ENCODE data around the gene ZFYVE28. TPM values are rescaled to one million over a fixed set of nuclear protein-coding genes. Genes with fewer than 3 reads are reported as not detected.

The ZFYVE28 gene
- total RNA-seq, 1 donor from 2014 or later = 6.7 TPM

DNA sequence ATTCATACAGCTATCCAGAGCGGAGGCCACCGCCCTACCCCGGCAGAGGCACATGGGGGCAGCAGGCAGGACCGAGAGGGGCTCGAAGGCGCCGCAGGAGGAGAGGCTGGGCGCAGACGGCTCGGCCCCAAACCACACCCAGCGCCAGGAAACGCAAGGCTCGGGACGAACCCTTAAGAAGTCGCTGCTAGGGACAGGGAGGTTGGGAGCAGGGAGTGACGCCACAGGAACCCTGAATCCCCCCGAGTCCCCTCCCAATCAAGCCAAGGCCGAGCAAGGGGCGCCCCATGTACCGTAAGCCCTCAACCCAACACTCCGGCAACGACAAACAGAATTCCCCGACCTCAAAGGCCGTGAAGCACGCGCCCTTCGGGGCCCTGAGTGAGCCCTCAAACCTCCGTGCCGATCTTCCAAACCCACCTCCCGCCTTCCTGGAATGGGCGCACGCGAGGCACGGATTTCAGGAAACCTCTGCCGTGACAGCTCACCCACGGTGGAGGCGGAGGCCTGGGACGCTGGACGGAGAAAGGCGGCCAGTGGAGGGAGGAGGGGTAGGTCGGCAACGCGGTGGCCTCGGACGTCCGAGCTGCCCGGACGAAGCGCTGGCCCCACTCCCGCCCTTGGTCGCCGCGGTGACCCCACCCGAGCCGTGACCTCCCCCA is 1.8 kb downstream of the ZFYVE28 start:
- intact Hi-C loops (cut with DNase I) = loop anchor here (10.0 kb wide), 1 partner anchor 152 kb away; the partner anchor contains the start of gene MXD4
- DNase-seq = peak; percentile 44
- ATAC-seq (ENCODE audit: poor library complexity) = no peak

DNA sequence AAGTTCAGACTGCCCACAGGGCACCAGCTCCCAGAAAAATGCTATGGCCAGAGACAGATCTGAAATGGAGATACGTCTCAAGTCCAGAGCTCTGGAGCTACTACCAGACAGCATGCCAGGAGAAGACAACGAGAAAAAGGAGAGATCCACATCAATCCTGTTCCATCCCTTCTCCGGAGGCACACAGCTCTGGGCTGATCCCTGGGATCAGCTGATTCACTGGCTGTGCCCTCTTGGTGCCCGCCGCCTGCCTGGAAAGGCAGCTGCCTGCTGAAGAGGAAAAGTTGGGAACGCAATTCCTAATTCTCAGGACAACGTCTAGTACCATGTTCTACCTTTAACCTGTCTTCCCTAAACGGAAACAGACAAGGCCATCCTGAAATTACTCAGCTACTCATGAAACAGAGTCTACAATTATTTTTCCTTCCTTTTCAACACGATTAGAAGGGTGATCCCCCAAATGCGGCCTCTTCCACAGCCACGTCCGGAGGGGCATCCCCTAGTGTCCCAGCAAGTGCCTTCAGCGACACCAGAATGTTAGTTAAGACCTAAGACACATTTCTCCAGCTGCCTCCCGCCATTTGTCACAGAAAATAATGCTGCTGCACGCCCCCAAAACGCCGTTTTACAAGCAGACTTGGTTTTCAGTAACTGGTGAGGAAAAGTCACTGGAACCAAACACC is 2.4 kb downstream of the ZFYVE28 start:
- intact Hi-C loops (cut with DNase I) = loop anchor here (10.0 kb wide), 1 partner anchor 151 kb away; the partner anchor contains the start of gene MXD4
- ATAC-seq (ENCODE audit: poor library complexity) (no peak), DNase-seq (no peak)

DNA sequence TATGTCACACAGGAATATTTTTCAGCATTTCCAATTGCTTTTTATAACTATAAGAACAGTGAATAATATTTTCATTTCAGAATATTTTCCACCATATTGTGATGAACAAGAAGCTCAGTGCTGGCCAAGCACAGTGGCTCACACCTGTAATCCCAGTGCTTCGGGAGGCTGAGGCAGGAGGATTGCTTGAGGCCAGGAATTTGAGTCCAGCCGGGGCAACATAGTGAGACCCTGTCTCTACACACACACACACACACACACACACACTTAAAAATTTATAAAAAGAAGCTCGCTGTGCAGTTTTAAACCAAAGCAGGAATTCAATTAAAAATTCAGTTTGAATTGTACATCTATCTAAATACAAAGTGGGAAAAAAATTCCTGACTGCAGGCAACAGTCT is 3.2 kb downstream of the ZFYVE28 start:
- intact Hi-C loops (cut with DNase I) = loop anchor here (10.0 kb wide), 1 partner anchor 150 kb away; the partner anchor contains the start of gene MXD4
- DNase-seq = no peak
- no peak for ATAC-seq (ENCODE audit: poor library complexity)

DNA sequence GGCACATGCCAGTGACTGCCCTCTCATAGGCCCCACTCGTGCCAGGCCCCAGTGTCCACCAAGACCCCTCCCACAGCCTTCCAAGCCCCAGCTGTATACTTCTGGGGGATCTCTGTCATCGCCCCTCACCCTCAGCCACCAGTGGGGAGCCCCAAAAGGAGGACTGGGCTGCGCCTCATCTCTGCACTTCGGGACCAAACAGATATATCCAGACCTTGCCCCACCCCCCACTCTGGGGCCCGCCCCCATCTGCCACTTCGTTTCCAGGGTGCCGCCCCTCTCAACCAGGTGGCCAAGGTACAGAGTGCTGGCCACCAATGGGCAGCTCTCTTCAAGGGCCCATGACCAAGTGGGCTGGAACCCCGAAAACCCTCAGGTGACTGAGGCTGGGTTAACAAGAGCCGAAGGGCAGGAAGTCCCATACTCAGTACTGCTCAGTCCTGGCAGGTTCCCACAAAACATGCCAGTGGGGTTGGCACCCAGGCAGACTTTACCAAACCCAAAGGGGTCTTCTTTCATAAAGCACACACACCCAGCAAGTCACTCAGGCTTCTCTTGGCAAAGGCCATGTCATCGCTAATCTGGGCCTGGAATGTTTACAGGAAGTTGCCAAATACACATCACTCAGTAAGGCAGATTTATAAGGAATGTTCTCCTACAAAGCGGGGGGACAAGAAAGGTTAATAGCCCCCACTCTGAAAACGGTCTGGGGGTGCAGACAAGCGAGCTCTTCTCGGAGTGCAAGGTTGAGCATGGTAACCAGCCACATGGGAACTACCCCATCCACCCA is 4.4 kb downstream of the ZFYVE28 start:
- intact Hi-C loops (cut with DNase I) = loop anchor here (10.0 kb wide), 1 partner anchor 149 kb away; the partner anchor contains the start of gene MXD4
- DNase-seq = no peak

DNA sequence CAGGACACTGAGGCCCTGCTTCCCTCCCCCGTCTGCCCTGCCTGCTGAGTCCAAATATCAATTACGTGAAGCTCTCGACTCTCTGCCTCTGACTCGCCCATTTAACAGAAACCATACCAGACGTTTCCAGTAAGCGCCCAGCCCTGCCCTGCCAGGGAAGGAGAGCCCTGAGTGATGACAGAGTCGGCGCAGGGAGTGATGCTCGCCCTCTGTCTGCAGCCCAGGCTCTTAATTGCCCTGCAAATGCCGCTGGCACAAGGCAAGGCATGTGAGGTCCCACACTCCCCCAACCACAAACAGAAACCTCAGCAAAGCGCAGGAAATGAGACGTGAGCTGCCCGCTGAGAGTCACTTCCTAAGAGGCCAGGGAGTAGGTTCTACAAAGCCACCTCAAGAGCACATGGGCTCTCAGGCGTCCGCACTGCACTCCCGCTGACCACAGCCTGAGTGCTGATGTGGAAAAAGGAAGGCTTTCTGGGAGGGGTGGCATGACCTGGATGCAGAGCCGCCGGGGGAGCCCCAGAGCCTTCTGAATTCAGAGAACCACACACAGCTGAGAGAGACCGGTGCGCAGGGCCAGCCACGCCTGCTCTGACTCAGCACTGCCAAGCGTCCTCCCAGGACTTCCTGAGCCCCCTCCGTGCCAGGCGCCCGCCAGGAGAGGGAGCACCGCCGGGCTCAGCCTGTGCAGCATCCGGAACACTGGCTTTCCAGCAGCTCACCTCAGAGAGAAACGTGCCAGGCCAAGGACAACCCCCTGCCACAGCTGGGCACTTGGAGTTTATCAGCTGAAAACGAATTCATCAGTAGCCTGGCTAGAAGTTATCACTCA is 5.3 kb downstream of the ZFYVE28 start:
- intact Hi-C loops (cut with DNase I) = loop anchor here (10.0 kb wide), 1 partner anchor 148 kb away; the partner anchor contains the start of gene MXD4
- DNase-seq (peak; percentile 87), ATAC-seq (ENCODE audit: poor library complexity) (peak; percentile 91)

More for the DNA sequence above, 4.4 kb downstream of the ZFYVE28 start:
- ATAC-seq (ENCODE audit: poor library complexity) = no peak

DNA sequence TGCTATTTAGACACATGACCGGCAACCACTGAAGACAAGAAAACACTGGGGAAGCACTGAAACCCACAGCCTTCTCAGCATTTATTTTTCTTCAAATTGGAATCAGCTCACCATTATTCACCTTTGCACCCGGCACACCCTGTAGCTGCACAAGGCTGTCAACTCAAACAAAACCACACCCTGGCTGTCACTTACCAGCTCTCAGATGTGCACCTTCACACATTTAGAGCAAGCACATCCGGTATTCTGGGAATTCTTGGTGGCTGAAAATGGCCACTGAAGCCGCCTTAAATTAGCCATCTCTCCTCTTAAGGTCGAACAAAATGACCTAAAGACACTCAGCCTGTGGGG is 5.9 kb downstream of the ZFYVE28 start:
- intact Hi-C loops (cut with DNase I) = loop anchor here (10.0 kb wide), 1 partner anchor 148 kb away; the partner anchor contains the start of gene MXD4
- DNase-seq = no peak
- peak; percentile 2 for ATAC-seq (ENCODE audit: poor library complexity)

DNA sequence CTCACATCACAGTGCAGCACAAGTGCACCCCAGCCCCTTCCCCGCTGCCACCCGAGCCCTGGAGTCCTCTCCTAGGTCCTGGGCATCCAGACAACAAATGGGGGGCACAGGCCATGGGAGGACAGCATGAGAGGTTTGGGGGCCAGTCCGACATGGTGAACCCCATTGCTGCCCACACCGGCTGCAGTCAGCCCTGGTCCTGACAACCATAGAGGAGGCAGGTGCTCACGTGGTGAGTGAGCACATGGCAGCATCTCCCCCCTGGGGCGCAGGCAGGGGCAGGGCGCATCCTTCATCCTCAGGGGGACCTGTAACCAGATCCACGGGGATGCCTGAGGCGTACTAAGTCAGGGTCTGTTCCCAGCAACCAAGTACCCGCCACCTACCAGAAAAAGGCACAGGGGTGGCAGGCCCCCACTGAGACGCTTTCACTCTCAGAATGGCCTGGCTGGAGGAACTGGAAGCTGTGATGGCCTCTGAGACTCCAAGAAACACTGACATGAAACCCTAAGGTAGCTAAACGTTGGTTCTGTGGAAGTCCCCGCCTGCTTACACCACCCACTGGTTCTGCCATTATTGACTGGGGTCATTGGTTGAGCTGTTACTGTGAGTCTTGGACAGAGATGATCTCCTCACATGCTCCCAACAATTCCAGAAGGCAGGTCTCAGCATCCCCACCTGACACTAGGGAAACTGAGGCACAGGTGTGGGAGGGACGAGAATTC is 6.5 kb downstream of the ZFYVE28 start:
- intact Hi-C loops (cut with DNase I) = loop anchor here (10.0 kb wide), 1 partner anchor 147 kb away; the partner anchor contains the start of gene MXD4
- ATAC-seq (ENCODE audit: poor library complexity) (no peak), DNase-seq (no peak)

DNA sequence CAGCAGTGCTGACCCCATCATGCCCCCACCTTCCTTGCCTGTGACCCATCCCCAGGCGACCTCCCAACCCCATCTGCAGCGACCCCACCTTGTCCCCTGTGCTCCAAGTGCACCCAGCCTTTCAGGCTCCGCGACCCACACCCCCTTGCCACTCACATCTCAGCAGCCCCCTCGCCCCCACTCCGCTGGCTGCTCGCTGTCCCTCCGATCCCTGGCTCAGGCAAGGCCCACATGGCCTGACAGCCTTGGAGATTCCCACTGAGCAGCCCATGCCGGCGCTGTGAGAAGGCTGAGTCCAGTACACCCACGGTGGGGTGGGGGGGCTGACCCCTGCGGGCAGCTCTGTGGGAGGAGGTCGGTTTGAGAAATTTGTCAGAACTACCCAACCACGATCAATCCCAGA is 9.1 kb downstream of the ZFYVE28 start:
- no peak for ATAC-seq (ENCODE audit: poor library complexity)
- DNase-seq = no peak
- intact Hi-C loops (cut with DNase I) = no loop called here

DNA sequence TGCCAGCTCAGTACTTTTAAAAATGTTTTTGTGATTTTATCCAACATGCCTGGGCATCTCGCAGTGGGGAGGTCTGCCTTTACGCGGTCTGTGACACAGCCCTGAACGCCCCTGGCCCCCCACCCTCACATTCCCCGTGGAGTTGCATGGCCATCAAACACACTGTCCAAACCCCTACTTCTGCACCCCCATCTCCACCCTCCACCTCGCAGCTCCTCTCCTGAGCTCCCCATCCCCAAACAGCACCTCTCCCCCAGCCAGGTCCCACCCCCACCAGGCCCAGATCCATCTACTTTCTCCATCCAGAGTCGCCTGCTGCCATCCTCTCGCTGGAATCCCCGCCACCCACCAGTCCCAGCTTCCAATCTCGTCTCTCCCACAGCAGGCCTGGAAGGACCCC is 9.5 kb downstream of the ZFYVE28 start:
- no peak for ATAC-seq (ENCODE audit: poor library complexity)
- intact Hi-C loops (cut with DNase I) = no loop called here
- no peak for DNase-seq

DNA sequence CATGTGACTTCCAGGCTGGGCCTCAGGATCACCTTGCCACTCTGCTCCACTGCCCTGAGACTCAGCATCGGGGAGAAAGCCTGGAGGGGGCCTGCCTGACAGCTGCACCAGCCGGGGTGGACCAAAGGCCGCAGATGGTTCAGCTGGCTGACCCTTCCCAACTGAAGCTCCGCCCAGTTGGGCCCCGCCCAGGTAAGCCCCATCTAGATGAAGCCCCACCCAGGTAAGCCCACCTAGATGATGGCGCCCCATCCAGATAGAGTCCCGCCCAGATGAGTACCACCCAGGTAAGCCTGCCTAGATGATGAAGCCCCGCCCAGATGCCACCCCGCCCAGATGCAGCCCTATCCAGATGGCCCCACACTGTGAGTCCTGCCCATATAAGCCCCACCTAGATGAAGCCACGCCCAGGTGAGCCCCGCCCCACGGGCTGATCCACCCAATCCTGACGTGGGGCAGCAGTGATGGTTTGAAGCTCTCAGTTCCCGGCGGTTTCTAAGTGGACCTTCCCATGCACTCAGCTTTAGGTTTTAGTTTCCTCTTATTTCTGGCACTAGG is 10.0 kb downstream of the ZFYVE28 start:
- no peak for DNase-seq
- intact Hi-C loops (cut with DNase I) = no loop called here

DNA sequence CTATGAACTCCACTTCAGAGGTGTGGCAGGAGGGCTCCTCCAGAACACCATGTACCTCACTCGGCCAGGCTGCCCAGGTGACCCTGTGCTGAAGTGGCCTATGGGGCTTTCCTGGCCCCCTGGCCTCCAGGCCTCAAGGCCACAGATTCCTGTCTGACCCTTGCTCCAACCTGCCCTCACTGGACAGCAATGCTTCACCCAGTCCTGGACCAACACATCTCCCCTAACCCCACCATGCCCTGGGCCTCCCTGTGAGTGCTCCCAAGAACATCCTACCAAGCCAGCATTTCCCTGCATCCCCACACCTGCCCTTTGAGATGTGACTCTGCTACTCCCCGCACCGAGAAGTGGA is 10.5 kb downstream of the ZFYVE28 start:
- intact Hi-C loops (cut with DNase I) = no loop called here
- ATAC-seq (ENCODE audit: poor library complexity) = no peak
- no peak for DNase-seq

More for the DNA sequence above, 10.0 kb downstream of the ZFYVE28 start:
- ATAC-seq (ENCODE audit: poor library complexity) = no peak

DNA sequence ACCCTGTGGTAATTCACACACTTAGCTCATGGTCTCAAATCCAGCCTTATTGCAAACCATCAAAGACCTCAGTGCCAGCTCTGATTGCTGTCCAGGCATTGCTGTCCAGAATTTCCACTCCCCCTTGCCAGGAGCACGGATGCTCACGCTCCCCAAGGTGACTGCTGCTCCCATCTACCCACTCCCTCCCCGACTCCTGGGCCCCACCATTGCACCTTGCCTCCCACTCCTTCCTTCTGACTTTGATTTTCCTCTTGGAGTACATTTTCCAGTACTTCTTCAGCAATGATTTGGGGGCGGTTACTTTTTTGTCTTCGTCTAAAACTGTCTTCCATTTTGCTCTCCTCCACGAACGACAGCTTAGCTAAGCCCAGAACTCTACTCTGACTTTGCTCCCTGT is 11.5 kb downstream of the ZFYVE28 start:
- no peak for ATAC-seq (ENCODE audit: poor library complexity)
- DNase-seq = no peak
- intact Hi-C loops (cut with DNase I) = no loop called here

DNA sequence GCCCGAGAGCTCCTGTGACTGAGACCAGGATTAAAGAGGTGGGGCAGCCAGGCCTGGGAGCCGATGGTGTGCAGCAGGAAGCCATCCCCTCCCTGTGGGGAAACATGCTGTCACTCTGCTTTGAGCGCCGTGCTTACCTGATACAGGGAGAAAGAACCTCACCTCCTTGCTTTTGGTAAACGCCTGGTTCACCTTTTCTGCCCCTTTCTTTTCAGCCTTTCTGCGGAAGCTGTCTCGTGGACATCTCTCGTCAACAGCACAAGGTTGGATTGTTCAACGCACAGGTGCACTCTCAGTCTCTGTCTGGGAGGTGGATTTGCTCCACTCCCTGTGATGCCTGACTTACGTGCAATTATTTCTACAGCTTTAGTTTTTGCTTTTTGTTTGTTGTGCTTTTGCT is 12.0 kb downstream of the ZFYVE28 start:
- ATAC-seq (ENCODE audit: poor library complexity) (no peak), DNase-seq (no peak)
- intact Hi-C loops (cut with DNase I) = no loop called here

DNA sequence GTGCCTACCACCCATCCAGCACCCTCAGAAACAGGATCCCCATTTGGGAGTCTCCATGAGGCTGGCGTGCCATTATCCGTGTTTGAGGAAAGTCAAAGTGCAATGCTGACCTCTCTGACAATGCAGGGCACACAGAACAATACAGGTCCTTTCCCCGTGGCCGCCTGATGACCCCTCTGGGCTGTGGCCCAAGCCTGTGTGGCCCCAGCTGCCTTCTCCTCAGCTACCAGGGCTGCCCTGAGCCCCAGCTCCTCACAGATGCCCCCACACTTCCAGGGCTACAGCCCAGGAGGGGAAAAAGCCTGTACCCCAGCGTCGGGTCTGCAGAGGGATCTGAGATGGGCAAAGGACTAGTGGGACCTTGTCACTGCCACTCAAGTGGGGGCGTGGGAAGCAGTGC is 15.5 kb downstream of the ZFYVE28 start:
- no peak for ATAC-seq (ENCODE audit: poor library complexity)
- intact Hi-C loops (cut with DNase I) = no loop called here
- no peak for DNase-seq

DNA sequence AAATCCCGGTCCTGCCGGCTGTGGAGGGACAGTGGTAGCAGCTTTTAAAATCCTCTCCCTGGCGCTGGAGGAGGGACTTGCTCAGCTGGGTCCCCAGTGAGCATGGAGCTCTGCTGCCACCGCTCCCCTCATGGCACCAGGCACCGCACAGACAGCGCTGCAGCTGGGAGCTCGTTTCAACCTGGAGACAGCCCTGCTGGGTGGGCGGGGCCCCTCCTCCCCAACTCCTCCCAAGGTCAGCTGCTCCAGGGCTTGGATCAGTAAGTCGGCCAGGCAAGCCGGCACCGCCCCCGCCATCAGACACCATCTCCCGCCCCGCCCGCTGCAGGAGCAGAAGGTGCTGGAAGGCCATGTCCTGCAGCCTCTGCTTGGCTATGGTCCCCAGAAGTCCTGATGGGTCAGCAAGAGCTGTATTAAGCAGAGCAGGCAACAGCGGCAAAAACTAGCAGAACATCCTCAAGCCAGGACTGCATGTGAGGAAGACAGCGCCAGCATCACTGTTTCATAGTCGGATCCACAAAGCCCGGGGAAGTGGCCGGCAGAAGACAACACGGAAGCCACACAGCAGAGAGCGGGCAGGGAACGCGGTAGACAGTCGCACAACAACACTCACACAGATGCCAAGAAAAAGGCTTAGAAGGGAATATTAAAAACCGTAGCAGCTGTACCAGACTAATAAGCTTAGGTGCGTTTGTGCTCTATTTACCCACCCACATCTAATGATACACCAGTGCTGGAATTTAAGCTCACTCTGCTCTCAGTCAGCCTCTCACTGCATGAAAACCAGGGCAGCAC is 16.2 kb downstream of the ZFYVE28 start:
- ATAC-seq (ENCODE audit: poor library complexity) = peak; percentile 91
- intact Hi-C loops (cut with DNase I) = no loop called here
- DNase-seq = peak; percentile 80

DNA sequence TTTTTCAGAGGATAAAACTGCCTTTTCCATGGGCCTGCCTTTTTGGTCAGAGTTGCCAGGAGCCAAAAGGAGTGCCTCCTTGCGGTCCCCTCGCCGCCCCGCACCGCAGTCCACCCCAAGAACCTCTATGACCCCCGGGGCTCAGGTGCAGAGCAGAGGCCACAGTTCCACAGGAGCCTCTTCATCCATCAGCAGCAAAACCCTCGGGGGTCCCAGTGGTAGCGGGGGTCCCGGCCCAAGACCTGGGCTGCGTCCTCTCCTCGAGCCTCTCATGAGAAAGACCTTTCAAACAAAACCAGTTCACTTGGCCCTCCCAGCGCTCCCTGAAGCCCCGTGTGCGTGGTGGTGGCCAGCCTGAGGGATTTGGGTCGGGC is 16.8 kb downstream of the ZFYVE28 start:
- intact Hi-C loops (cut with DNase I) = no loop called here
- no peak for ATAC-seq (ENCODE audit: poor library complexity)
- DNase-seq = no peak
